ENCODE data around the gene E2F6.

E2F6 gene, protein sequence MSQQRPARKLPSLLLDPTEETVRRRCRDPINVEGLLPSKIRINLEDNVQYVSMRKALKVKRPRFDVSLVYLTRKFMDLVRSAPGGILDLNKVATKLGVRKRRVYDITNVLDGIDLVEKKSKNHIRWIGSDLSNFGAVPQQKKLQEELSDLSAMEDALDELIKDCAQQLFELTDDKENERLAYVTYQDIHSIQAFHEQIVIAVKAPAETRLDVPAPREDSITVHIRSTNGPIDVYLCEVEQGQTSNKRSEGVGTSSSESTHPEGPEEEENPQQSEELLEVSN

GRCh38 chr2:11465485-11466306 is at the start of gene E2F6:
Gene E2F6, minus strand, starts transcription at chr2:11466161. Its CDS starts 282 bp downstream, at chr2:11465879.
- peaks cover 33% of the 10 kb centered on the region for H3K36me3 Mint-ChIP-seq (ENCODE audit: low read depth)
- peak within 1 kb of the TSS; percentile 90 for H3K4me3 Mint-ChIP-seq
- no peaks in the 10 kb centered on the region for H3K9me3 Mint-ChIP-seq

GRCh38 chr2:11515490-11515981 is 49.6 kb upstream of the E2F6 start:
- no peaks in the 10 kb centered on the region for H3K36me3 Mint-ChIP-seq (ENCODE audit: low read depth)

More at GRCh38 chr2:11465485-11466306, at the start of gene E2F6:
- no peaks in the 10 kb centered on the region for H3K27me3 Mint-ChIP-seq
- peak within 1 kb of the TSS; percentile 94 for H3K27ac Mint-ChIP-seq
- H3K4me1 Mint-ChIP-seq (ENCODE audit: low read depth), result peaks cover 45% of the 10 kb centered on the region

DNA sequence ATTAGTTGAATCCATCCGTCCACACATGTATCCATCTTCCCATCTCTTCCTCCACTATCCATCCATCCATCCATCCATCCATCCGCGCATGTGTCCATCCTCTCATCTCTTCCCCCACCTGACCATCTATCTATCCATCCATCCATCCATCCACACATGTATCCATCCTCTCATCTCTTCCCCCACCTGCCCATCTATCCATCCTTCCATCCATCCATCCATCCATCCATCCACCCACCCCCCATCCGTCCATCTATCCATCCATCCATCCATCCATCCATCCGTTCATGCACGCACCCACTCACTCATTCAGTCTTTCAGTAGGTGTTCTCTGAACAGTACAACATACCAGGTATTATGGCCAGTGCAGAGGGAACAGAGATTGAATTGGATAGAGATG is 48.9 kb upstream of the E2F6 start:
- H3K27ac Mint-ChIP-seq, result no peak overlapping the region
- H3K9me3 Mint-ChIP-seq, result peaks cover 4% of the 10 kb centered on the region
- no peaks in the 10 kb centered on the region for H3K4me1 Mint-ChIP-seq (ENCODE audit: low read depth)
- H3K4me3 Mint-ChIP-seq, result no peak overlapping the region
- H3K36me3 Mint-ChIP-seq (ENCODE audit: low read depth), result no peaks in the 10 kb centered on the region
- peaks cover 13% of the 10 kb centered on the region for H3K27me3 Mint-ChIP-seq

More at GRCh38 chr2:11515490-11515981, 49.6 kb upstream of the E2F6 start:
- peaks cover 9% of the 10 kb centered on the region for H3K9me3 Mint-ChIP-seq
- no peak overlapping the region for H3K27ac Mint-ChIP-seq
- H3K4me1 Mint-ChIP-seq (ENCODE audit: low read depth), result no peaks in the 10 kb centered on the region
- H3K27me3 Mint-ChIP-seq, result peaks cover 13% of the 10 kb centered on the region
- no peak overlapping the region for H3K4me3 Mint-ChIP-seq

DNA sequence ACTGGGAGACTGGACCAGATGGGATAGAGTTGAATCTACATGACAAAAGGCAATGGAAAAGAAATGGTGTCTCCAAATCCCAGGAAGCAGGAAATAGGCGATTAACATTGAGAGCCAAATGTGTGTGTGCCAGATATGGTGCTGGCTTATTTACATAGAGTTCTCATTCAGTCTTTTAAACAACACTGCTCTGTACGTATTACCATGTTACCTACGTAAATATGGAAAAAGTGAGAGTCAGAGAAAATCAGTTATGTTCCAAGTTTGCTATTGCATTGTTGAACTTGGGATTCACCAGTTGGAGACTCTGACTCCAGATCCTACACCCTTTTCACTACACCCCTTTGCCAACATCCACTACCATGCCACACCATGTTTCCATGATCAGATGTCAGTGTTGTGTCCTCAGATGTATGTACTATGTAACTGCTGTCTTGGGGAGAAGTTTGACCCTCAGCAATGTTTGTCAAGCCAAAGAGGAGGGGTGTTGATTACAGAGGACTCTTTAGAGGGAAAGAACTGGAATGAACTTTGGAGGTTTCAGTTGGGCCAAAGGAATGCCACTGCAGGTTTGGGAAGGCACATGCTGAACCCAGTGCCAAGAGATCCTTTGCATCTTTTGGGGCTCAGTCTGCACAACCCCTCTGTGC is 48.2 kb upstream of the E2F6 start:
- Mint-ChIP-seq H3K4me1 (ENCODE audit: low read depth) (no peaks in the 10 kb centered on the region), H3K36me3 (ENCODE audit: low read depth) (no peaks in the 10 kb centered on the region), H3K27ac (no peak overlapping the region), H3K27me3 (peaks cover 13% of the 10 kb centered on the region), H3K9me3 (peaks cover 4% of the 10 kb centered on the region), H3K4me3 (no peak overlapping the region)

DNA sequence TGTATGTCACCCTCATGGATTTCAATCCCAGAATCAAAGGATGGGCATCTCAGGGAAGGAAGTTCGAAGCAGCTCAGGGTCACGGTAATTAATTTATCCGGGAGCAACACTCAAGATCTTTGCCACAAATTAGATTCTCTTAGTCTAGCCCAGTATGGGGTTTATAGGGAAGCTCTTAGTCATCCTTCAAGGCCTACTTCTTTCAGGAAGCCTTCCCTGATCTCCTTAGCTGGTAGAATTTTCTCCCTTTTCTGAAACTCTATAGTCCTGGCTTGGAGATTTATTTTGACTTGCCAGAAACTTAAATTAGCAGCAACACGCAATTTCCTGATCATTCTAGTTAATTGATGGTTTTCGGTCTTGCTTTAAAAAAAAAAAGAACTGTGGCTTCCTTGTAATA is 47.4 kb upstream of the E2F6 start:
- Mint-ChIP-seq H3K4me1 (ENCODE audit: low read depth) (no peaks in the 10 kb centered on the region), H3K4me3 (no peak overlapping the region), H3K27me3 (peaks cover 13% of the 10 kb centered on the region), H3K9me3 (peaks cover under 1% of the 10 kb centered on the region), H3K27ac (no peak overlapping the region), H3K36me3 (ENCODE audit: low read depth) (no peaks in the 10 kb centered on the region)

DNA sequence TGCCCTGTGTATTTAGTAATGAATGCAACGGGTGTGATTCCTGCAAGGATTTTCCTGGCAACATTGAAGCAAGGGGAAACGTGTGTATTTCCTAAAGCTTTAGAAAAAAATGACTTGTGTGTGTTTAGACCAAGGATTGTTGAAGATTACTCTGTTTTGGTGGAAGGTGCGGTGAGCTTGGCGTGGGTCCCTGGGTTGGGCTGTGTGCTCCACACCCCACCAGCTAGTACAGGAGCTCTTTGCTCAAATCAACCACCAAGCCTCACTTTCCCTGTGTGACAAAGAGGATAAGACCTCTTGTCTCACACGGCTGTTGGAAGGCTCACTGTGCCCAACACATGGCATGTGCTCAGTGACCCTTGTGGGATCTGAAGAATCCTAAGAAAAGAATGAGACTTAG is 46.5 kb upstream of the E2F6 start:
- Mint-ChIP-seq H3K4me3 (no peak overlapping the region), H3K27me3 (peaks cover 12% of the 10 kb centered on the region), H3K27ac (no peak overlapping the region), H3K9me3 (no peaks in the 10 kb centered on the region), H3K4me1 (ENCODE audit: low read depth) (no peaks in the 10 kb centered on the region), H3K36me3 (ENCODE audit: low read depth) (no peaks in the 10 kb centered on the region)

- H3K27ac Mint-ChIP-seq, result no peak overlapping the region
- H3K4me3 Mint-ChIP-seq, result no peak overlapping the region
- H3K9me3 Mint-ChIP-seq, result no peaks in the 10 kb centered on the region
- no peaks in the 10 kb centered on the region for H3K4me1 Mint-ChIP-seq (ENCODE audit: low read depth)
- H3K27me3 Mint-ChIP-seq, result peaks cover 9% of the 10 kb centered on the region
- H3K36me3 Mint-ChIP-seq (ENCODE audit: low read depth), result no peaks in the 10 kb centered on the region
These were observed 43.8 kb upstream of the E2F6 start for GRCh38 chr2:11509657-11510360.

GRCh38 chr2:11508279-11508678 is 42.3 kb upstream of the E2F6 start:
- no peak overlapping the region for H3K27ac Mint-ChIP-seq
- no peaks in the 10 kb centered on the region for H3K4me1 Mint-ChIP-seq (ENCODE audit: low read depth)
- no peak overlapping the region for H3K4me3 Mint-ChIP-seq
- peaks cover 10% of the 10 kb centered on the region for H3K27me3 Mint-ChIP-seq
- no peaks in the 10 kb centered on the region for H3K36me3 Mint-ChIP-seq (ENCODE audit: low read depth)
- peaks cover 4% of the 10 kb centered on the region for H3K9me3 Mint-ChIP-seq

DNA sequence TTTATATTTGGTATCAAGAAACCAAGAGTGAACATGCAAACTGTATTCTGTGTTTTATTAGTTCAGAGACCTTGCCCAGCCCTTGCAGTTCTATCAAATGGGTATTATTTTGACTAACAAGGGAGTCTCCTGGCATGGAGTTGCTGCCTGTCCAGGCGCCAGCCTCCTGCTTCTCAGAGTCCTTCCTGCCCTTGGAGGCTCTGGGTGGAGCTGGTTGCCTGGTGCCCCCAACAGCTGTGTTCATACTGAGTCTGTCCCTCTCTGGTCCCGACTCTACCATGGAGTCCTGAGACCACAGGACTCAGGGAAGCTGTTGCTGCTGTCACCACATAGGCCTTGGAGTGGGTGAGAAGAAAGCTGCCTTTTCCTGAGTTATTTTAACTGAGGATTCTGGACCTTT is 41.6 kb upstream of the E2F6 start:
- Mint-ChIP-seq H3K27ac (no peak overlapping the region), H3K27me3 (peaks cover 17% of the 10 kb centered on the region), H3K4me1 (ENCODE audit: low read depth) (no peaks in the 10 kb centered on the region), H3K9me3 (peaks cover 4% of the 10 kb centered on the region), H3K4me3 (no peak overlapping the region), H3K36me3 (ENCODE audit: low read depth) (no peaks in the 10 kb centered on the region)

- no peaks in the 10 kb centered on the region for H3K4me1 Mint-ChIP-seq (ENCODE audit: low read depth)
- H3K27me3 Mint-ChIP-seq, result peaks cover 15% of the 10 kb centered on the region
- H3K27ac Mint-ChIP-seq, result no peak overlapping the region
These were observed 40.6 kb upstream of the E2F6 start for GRCh38 chr2:11506611-11506969.

GRCh38 chr2:11505652-11506610 is 40.0 kb upstream of the E2F6 start:
- Mint-ChIP-seq H3K36me3 (ENCODE audit: low read depth) (no peaks in the 10 kb centered on the region), H3K27ac (no peak overlapping the region), H3K4me3 (no peak overlapping the region), H3K27me3 (peaks cover 19% of the 10 kb centered on the region), H3K9me3 (peaks cover 4% of the 10 kb centered on the region), H3K4me1 (ENCODE audit: low read depth) (no peaks in the 10 kb centered on the region)

More at GRCh38 chr2:11506611-11506969, 40.6 kb upstream of the E2F6 start:
- Mint-ChIP-seq H3K36me3 (ENCODE audit: low read depth) (no peaks in the 10 kb centered on the region), H3K9me3 (peaks cover 4% of the 10 kb centered on the region), H3K4me3 (no peak overlapping the region)

GRCh38 chr2:11503354-11503927 is 37.5 kb upstream of the E2F6 start:
- Mint-ChIP-seq H3K36me3 (ENCODE audit: low read depth) (no peaks in the 10 kb centered on the region), H3K27me3 (peaks cover 24% of the 10 kb centered on the region), H3K9me3 (peaks cover 4% of the 10 kb centered on the region), H3K27ac (no peak overlapping the region), H3K4me1 (ENCODE audit: low read depth) (no peaks in the 10 kb centered on the region), H3K4me3 (no peak overlapping the region)

DNA sequence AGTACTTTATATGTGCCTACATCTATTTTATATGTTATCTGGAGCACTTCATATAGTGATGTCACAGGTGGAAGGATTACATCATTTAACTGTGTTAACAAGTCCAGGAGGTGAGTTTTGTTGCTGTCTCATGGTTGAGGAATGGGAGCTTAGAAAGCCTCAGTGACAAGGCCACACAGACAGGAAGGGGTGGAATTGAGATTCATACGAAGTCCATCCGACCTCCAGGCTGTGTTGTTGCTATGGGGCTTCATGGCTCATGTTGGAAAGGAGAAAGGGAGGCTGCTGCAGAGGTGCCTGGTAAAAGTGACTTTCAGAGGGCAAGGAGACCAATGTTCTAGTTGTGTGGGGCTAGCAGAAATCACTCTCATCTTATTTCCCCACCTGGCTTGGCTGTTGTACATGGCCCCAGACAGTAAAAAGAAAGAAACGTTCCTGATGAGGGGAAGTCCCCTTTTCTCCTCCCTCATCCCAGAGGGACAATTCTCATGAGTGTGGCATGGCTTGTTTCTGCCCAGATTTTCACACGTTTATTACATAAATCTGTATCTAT is 36.9 kb upstream of the E2F6 start:
- H3K27me3 Mint-ChIP-seq, result peaks cover 24% of the 10 kb centered on the region
- no peak overlapping the region for H3K4me3 Mint-ChIP-seq
- no peaks in the 10 kb centered on the region for H3K36me3 Mint-ChIP-seq (ENCODE audit: low read depth)
- peaks cover 4% of the 10 kb centered on the region for H3K9me3 Mint-ChIP-seq
- no peak overlapping the region for H3K27ac Mint-ChIP-seq
- H3K4me1 Mint-ChIP-seq (ENCODE audit: low read depth), result no peaks in the 10 kb centered on the region
